ENCODE data around the gene TRAPPC1.

The TRAPPC1 gene

GRCh38 chr17:7881276-7882054, 50.3 kb downstream of the TRAPPC1 start:
- no peak for DNase-seq (ENCODE audit: low read depth)

More at GRCh38 chr17:7881276-7882054, 50.3 kb downstream of the TRAPPC1 start:
- TF ChIP-seq, protein P1, sequence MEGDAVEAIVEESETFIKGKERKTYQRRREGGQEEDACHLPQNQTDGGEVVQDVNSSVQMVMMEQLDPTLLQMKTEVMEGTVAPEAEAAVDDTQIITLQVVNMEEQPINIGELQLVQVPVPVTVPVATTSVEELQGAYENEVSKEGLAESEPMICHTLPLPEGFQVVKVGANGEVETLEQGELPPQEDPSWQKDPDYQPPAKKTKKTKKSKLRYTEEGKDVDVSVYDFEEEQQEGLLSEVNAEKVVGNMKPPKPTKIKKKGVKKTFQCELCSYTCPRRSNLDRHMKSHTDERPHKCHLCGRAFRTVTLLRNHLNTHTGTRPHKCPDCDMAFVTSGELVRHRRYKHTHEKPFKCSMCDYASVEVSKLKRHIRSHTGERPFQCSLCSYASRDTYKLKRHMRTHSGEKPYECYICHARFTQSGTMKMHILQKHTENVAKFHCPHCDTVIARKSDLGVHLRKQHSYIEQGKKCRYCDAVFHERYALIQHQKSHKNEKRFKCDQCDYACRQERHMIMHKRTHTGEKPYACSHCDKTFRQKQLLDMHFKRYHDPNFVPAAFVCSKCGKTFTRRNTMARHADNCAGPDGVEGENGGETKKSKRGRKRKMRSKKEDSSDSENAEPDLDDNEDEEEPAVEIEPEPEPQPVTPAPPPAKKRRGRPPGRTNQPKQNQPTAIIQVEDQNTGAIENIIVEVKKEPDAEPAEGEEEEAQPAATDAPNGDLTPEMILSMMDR (IDR thresholded peaks at IDR 0.05; ENCODE audit: insufficient read depth, low read depth, low read length, missing control alignments), result no peak
- H3K4me3 ChIP-seq (ENCODE audit: low read depth, low read length), result no peak overlapping the region

All from GM12865 (cell line).